ENCODE measurements around the gene RNF150.

RNF150 gene

DNA sequence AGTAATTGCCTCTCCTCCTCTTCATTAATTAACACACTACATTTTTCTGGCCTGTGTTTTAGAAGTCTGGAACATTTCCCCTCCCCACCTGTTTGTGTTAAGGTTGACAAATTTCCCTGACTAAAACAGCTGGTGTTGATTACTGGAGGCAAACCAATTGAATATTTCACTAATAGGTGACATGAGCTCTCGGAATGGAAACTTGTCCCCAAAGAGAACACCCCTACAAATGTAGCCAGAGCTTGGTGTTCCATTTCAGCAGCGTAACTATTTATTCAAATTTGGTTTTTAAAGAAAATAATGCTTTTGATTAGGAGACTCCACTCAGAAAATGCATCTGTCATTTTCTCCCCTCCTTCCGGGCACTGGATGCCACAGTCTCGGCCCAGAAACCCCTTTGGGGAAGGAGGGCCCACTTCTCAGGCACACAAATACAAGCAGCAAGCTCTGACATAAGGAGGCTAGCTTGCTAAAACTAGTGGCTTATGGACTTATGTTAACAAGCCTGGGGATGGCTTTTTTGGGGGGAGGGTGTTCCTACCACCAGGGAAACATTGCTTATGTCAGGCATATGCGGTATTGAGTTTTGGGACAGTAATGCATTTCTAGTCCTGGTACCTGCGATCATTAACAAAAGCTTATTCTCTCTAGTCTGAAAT is 2.2 kb downstream of the RNF150 start:
- no peak for DNase-seq

DNA sequence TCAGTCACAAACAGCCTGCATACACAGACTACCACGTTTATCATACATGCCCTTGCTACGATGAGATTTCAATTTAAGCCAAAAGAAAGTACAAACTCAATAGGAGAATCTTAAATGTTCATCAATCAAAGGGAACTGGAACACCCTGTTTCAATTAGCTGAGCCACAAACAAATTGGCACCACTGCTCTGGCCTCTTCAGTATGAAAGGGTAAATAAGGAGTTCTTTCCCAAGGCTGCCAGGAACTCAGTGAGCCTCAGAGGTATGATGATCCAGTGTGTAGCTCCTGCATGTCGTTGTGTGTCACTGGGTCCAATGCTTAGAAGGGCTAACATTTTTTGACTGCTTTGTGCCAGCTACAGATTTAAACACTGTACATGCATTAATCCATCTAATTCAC is 5.4 kb downstream of the RNF150 start:
- no peak for DNase-seq

DNA sequence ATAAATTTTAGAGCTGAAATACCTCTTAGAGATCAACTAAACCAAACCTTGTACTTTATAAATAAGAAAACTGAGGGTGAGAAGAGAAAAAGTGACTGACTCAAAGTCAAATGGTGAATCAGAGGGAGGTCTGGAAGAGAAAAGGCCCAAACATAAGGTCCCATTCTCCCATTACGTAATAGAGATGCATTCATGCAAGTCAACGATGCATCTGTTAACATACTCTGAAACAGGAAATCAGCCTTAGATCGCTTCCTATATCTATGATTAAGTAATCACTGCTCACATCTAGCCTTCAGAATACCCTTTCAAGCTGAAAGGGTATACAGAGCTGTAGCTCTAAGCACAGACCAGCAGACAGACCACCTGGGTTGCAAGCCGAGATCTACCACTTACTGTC is 6.5 kb downstream of the RNF150 start:
- no peak for DNase-seq

DNA sequence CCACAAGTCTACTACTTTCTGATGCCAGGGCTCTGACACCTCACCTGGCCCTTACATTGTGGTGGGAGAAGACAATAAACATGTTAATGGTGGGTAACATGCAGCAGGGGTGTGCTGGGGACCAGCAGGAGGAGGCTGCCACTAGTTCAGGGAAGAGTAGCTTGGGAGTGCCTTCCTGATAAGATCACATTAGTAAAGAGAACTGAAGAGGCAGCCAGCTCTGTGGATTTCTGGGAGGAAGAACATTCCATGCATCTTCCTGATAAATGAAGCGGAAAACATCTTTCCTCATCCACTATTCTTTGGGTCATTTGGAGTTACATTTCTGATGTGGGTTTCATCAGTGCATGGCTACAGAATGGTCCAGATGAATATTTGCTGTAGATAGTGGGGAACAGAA is 9.0 kb downstream of the RNF150 start:
- DNase-seq = no peak

DNA sequence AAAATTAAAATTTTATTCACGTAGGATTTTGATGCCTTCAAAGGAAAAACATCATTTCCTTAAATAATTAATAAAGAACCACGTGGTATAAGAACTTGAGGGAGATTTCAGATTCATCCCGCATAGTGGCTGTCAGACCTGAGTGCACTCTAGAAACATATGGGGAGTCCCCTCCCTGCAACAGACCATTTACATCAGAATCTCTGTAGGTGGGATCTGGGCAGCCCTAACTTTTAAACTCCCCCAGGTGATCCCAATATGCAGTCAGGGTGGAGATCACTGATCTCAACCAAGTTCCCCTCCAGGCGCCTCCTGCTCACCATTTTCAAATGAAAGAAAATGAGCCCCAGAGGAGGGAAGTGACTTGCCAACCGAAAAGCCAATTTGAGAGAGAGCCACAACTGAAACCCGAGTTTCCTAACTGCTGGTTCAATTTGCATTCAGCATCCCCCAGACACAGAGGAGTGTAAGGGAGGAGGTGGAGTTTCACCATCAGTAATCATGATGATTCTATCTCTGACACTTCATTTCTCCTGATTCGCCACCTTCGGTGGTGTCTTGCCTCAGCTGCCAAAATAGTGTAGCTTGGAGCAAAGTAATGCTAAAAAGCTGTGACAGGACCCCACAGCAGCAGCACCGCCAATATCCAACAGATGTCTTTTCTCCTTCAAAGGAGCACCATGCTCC is 11.4 kb downstream of the RNF150 start:
- no peak for DNase-seq

DNA sequence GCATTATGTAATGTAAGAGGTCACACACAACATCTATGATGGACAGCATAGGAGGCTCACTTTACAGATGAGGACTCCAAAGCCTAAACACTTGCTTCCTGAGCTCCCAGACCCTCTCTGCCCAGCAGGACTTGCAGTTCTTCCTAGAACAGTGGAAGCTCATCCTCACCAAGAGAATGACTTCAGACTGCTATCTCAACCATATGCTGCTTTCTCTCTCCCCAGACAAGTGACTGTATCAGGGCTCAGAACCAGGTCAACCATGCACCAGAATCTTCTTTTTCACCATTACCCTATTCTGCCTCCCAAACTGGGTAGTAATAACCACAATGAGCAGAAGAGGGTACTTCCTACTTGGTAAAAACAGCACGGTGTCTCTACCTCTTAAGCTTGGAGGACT is 12.2 kb downstream of the RNF150 start:
- no peak for DNase-seq

DNA sequence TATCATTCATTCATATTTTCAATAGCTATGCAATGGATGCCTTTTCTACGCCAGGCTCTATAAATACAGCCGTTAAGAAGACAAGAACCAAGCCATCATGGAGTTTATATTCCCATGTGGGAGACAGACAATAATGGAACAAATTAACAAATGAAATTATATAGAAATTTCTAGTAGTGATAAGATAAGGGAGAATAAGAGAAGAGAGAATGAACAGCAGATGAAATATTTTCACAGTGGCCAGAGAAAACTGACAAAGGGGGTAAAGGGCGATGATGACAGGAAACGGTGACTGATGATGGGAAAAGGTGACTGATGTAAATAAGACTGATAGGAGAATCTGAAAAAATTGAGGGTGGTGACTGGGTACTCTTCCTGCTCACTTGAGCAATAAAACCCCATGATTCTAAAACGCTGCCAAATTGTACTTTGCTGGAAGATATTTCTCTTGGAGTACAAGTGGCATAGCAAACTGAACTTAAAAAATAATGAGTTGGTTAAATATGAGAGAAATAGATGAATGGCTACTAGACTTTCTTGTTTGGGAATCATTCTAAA is 13.2 kb downstream of the RNF150 start:
- DNase-seq = no peak

DNA sequence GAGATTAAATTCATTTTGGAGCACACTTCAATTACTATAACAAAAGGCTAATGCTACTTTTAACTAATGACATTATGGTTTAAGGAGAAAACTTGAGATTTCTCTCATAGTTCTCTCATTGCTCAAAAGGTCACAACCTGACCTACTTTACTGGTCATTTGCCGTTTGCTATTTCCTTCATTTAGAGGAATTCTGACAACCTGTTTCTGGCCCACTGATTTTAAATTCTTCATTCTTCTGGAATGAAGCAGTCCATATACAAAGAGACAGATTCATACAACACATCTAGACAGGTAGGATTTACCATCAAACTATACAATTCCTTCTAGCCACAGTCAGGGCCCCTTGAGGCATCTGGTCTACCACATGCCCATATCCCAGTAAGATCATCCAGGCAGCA is 14.2 kb downstream of the RNF150 start:
- DNase-seq = no peak

DNA sequence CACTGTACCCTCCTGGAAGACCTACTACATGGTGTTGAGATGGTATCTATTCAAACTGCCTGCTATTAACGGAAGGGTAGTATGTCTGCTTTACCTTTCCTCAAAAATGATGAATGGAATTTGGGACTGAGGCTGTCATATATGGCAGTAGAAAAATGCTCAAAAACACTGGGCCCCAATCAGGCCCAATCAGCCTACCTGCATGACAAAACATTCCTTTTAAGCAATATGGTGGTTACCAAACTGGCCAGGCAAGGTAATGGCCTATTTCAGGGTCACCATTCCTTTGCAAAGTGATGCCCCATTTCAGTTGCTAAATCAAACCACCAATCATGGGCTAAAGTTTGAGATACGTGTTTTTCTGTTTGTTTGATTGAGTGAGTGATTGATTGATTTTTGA is 14.9 kb downstream of the RNF150 start:
- DNase-seq = no peak

DNA sequence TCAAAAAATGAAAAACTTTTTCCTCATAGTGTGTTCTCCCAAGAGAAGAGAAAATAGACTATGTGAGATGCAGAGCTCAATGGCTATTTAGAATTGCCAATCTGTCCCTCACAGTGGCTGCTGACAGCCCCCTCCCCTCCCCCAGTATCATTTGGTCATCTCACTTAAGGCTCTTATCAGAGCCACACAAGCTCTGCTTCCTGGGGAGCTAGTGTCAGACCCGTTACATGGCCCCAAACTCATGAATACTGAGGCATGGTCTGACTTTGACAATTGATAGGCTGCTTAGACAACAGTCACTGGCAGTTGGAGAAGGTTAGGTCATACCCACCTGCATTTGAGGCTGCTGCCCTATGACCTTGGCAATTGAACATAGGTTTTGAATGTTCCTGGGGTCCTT is 15.3 kb downstream of the RNF150 start:
- no peak for DNase-seq

DNA sequence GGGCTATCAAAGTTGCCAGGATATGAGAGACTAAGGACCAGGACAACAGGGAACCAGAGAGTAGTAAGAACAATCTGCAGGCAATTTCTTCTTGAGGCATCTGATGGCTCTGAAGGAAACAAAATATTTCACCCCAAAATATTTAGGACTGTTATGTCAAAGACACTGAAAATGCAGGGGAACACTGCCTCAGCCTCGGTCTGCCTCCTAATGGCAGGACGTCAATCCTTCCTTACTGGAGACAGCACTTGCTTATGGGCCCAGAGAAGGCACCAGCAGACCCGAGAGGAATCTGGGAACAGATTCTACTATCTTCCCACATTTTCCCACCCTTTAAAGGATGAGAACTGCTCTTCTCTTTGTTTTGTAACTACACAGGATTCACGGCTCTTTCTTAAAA is 23.3 kb downstream of the RNF150 start:
- DNase-seq = no peak

DNA sequence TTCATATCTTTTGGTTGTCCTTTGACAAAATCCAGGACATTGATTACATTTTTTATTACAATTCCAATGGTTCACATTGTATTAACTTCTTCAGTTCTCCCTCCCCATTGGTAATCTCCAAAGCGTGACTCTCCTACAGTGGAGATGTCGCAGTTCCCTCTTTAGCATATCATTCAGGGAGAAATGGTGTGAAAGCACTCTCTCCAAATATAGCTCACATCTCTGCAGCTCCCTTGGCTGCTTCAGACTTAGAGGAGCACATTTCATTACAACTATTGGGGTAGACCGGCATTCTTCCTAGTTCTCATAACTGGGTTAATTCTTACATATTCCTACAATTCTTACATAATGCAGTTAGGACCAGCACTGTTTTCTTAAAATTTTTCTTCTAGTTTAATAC is 25.3 kb downstream of the RNF150 start:
- DNase-seq = no peak

DNA sequence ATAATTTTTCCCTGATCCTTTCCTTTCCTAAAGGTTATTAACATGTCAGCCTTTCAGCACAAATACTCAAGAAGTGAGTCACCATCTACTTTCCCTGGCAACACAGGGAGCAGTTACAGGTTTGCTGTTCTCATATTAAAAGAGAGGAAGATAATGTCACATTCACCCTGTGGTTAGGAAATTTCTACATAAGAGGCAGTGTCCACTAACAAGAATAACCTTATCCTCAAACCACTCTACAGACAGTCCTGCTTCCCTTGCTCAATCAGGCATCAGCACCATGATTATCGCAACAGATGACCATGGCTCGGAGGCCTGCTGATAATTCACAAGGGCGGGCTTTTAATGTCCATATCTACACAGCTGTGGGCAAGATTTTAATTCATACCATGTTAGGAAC is 30.9 kb downstream of the RNF150 start:
- DNase-seq = no peak

DNA sequence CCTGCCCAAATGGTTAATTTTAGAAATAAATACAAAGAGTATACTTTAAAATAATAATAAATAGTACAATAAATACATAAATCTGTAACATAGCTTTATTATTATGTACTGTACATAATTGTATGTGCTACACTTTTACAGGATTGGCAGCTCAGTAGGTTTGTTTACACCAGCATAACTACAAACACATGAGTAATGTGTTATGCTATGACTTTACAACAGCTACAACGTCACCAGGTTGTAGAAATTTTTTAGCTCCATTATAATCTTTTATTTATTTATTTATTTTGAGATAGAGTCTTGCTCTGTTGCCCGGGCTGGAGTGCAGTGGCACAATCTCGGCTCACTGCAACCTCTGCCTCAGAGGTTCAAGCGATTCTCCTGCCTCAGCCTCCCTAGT is 31.8 kb downstream of the RNF150 start:
- DNase-seq = no peak

DNA sequence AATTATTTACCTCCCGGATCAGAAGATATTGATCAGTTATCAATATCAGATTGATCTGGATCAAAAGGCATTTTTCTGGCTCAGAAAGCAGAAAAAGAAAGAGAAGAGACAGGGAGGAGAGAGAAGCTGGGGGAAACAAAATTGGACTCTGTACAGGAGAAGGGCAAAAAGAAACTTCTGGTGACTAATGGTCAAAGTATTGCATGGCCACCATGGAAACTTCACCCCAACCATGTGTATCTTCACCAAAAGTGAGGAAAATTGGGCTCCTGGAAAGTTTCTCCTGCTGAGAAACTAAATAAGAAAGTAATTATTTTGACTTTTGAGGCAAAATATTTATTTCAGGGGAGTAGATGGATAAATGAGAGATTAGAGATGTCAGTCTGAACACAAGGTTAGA is 33.9 kb downstream of the RNF150 start:
- no peak for DNase-seq

DNA sequence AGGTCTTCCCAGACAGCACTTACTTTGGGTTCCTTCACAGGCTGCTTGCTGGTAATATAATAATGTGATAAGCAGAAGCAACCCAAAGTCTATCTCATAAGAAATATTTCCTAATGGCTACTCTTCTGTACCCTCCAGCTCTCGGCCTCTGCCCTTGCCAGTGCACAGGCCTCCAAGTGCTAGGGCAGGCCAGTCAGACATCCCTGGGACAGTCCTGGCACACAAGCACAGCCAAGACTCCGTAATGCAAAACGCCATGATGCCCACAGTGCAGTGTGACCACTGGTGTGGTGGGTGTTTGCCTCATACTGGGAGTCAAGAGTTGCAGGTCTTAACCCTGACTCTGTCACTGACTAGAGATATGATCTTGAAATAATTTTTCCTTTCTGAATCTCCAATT is 35.1 kb downstream of the RNF150 start:
- DNase-seq = no peak

DNA sequence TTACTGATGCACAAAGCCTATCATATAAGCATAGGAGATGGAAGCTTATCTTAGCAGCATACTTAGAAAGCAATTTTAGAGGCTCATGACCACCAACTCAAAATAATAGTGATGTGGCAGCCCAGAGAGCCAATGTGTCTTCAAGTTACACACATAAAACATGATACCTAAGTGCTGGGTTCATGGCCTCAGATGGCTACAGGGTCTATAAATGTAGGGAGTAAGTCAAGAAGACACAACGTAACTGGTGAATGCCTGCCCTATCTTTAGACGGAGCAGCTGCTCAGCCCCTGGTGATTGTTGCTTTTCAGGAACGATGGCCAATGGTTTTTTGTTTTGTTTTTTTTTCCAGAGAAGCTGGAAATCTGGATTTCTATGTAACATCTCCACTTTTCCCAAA is 42.8 kb downstream of the RNF150 start:
- no peak for DNase-seq

DNA sequence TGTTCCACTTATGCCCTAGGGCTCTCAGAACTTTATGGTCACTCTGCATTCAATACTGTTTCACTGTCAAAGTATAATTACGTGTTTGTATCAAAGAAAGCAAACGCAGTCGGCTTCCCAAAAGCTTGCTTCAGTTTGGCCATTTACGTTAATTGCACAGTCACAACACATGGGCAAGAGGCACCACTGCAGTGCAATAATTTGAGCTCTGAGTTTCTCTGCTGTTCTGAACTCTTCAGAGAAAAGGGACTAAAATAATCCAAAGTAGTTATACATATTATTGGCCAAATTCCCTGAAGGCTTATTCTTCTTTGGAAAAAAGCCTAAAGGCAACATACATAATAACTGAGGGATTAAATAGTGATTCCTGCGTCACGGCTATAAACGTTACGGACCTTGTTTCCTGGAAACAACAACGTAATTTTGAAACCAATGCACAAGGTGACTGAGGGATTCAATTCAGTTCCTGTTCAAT is 51.3 kb downstream of the RNF150 start:
- no peak for DNase-seq

DNA sequence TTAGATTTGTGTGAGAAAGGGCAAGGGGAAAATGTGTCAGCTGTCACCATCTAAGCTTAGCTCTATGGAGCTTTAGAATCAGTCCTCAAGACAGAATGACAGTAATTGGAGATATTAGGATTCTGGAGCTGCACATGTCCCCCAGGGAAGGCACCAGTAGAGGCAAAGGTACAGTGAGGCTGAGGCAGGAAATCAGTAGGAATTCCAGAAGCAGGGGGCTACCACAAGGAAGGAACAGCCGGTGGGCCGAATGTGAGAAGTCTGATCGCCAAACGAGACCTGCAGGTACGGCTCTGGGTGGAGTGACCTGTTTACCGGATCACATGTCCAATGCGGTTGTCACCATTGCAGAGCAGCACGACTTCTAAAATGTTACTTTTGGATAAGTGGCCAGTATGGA is 52.6 kb downstream of the RNF150 start:
- DNase-seq = no peak

DNA sequence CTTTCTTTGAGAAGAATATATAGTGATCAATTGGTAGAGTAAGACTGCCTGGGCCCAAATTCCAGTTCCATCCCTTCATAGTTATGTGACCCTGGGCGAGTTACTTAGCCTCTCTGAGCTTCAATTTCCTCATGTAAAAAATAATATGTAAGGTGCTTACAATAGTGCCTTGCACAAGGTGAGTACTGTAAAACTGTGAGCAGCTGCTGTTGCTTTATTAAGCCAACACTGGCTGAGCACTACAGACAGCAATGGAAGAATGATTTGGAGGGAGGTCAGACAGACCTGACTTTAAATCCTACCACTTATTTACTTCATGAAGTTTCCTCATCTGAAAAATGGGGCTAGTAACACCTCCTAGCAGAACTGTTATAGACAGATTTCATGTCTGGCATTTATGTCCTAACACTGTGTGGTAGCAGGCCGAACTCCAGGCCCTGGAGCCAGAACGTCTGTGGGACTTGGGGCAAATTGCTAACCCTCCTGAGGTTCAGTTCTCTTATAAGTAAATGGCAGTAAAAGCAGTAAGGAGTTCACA is 53.8 kb downstream of the RNF150 start:
- no peak for DNase-seq

DNA sequence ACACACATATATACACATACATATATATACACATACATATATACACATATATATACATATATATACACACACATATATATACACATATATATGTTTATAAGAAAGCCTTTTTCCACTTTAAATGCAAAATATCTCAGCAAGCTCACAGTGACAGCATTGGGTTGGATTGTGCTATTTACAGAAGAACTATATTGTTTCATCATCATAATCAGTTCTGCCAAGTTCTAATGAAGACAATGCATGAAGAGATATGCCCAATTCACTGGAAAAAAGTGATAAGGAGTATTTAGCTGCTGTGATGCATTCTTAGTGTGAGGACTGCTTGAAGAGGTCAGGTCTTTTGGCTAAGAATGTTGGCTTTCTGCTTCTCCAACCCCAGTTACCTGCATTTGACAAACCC is 54.4 kb downstream of the RNF150 start:
- DNase-seq = no peak

DNA sequence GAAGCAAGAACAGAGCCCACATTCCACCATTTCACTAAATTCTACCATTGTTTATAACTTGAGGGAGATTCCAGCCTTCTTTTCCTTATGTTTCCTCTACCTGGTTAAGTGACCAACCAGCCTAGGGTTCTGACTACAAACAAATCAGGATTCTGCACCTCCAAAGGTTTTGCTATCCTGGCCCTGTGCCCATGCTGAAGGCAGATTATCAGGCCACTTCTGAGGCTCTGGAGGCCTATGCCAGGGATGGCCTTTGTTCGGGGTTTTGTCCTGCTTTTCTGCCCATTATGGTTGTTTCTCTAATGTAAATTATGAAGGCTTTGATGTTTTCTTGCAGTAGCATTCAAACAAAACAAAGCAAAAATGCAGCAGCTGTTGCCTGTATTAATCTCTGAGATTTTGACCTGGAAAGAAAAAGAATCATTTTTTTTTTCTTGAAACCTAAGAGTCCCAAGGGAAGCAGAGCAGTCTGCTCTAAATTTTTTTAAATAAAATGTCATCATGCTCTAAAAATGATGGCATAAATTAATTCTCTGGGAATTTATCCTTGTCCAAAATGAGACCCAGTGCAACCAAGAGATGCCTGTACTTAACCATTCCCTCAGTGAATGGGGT is 55.6 kb downstream of the RNF150 start:
- no peak for DNase-seq

DNA sequence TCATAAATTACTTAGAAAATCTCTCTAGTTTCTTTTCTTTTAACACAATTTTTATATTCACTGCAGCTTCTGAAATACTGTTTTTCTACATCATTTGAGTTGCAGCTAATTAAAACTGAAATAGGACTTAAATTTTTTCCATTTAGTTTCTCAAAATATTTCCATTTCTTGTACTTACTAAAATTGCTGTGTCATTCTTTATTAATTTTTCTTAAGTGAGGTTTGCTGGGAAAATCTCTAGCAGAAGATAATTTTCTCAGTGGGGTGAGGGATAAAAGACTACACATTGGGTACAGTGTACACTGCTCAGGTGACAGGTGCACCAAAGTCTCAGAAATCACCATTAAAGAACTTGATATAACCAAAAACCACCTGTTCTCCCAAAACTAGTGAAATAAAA is 57.7 kb downstream of the RNF150 start:
- no peak for DNase-seq
